ENCODE results near the gene THRSP. TPM values are rescaled to one million over a fixed set of nuclear protein-coding genes. Genes with fewer than 3 reads are reported as not detected.
"Not testable (repeated sequence)": the region's sequence is repeated elsewhere in the genome, so short reads cannot be mapped to it uniquely, and the experiment has no call there.

Gene THRSP
- total RNA-seq, 2 donors from 2014 or later, result not detected

GRCh38 chr11:78054971-78055370 lies 8.7 kb upstream of the THRSP start:
- no peaks in the 10 kb centered on the region for H3K36me3 Mint-ChIP-seq
- no peak for ATAC-seq
- no peak for DNase-seq (ENCODE audit: low spot score in 2 of 2)
- H3K9me3 Mint-ChIP-seq, result no peaks in the 10 kb centered on the region
- no peak overlapping the region for H3K27ac Mint-ChIP-seq

- Mint-ChIP-seq H3K9me3 (no peaks in the 10 kb centered on the region), H3K36me3 (no peaks in the 10 kb centered on the region), H3K27ac (no peak overlapping the region)
- no peak for ATAC-seq
- no peak for DNase-seq (ENCODE audit: low spot score in 2 of 2)
Measured at GRCh38 chr11:78056093-78056492, 7.6 kb upstream of the THRSP start.

- Mint-ChIP-seq H3K36me3 (no peaks in the 10 kb centered on the region), H3K27ac (no peak overlapping the region), H3K9me3 (no peaks in the 10 kb centered on the region)
- ATAC-seq (no peak), DNase-seq (ENCODE audit: low spot score in 2 of 2) (no peak)
Measured at GRCh38 chr11:78057462-78058055, 6.1 kb upstream of the THRSP start.

- not testable (repeated sequence) for H3K27ac Mint-ChIP-seq; ATAC-seq; H3K9me3 Mint-ChIP-seq; DNase-seq (ENCODE audit: low spot score in 2 of 2); H3K36me3 Mint-ChIP-seq
Measured at GRCh38 chr11:78059749-78060328, 3.8 kb upstream of the THRSP start.

GRCh38 chr11:78060533-78060932 lies 3.1 kb upstream of the THRSP start:
- Mint-ChIP-seq H3K27ac (no peak overlapping the region), H3K36me3 (no peaks in the 10 kb centered on the region), H3K9me3 (no peaks in the 10 kb centered on the region)
- DNase-seq (ENCODE audit: low spot score in 2 of 2) (no peak), ATAC-seq (no peak)

- DNase-seq (ENCODE audit: low spot score in 2 of 2), result no peak
- ATAC-seq, result no peak
- no peaks in the 10 kb centered on the region for H3K9me3 Mint-ChIP-seq
- H3K27ac Mint-ChIP-seq, result no peak overlapping the region
- H3K36me3 Mint-ChIP-seq, result no peaks in the 10 kb centered on the region
Measured at GRCh38 chr11:78061088-78061920, 2.4 kb upstream of the THRSP start.

GRCh38 chr11:78061921-78062311 lies 1.7 kb upstream of the THRSP start:
- no peaks in the 10 kb centered on the region for H3K36me3 Mint-ChIP-seq
- ATAC-seq, result no peak
- no peak for DNase-seq (ENCODE audit: low spot score in 2 of 2)
- H3K9me3 Mint-ChIP-seq, result no peaks in the 10 kb centered on the region
- H3K27ac Mint-ChIP-seq, result peak overlapping the region in 1 of 2 donors; percentile 60

- ATAC-seq (no peak), DNase-seq (ENCODE audit: low spot score in 2 of 2) (no peak)
- peaks cover 4 to 6% of the 10 kb centered on the region in 2 donors for H3K36me3 Mint-ChIP-seq
- H3K27ac Mint-ChIP-seq, result no peak overlapping the region
- peaks cover 0 to 4% of the 10 kb centered on the region in 2 donors for H3K9me3 Mint-ChIP-seq
Measured at GRCh38 chr11:78062671-78063070, 990 bp upstream of the THRSP start.

- DNase-seq (ENCODE audit: low spot score in 2 of 2) (no peak), ATAC-seq (no peak)
- Mint-ChIP-seq H3K36me3 (peaks cover 9 to 21% of the 10 kb centered on the region in 2 donors), H3K9me3 (peaks cover 0 to 7% of the 10 kb centered on the region in 2 donors), H3K27ac (no peak overlapping the region)
Measured at GRCh38 chr11:78065203-78065602, 1.5 kb downstream of the THRSP start.

- Mint-ChIP-seq H3K36me3 (peaks cover 9 to 21% of the 10 kb centered on the region in 2 donors), H3K27ac (no peak overlapping the region), H3K9me3 (peaks cover 0 to 7% of the 10 kb centered on the region in 2 donors)
- ATAC-seq (no peak), DNase-seq (ENCODE audit: low spot score in 2 of 2) (no peak)
Measured at GRCh38 chr11:78066471-78066870, 2.8 kb downstream of the THRSP start.

GRCh38 chr11:78067704-78068103 lies 4.0 kb downstream of the THRSP start:
- H3K27ac Mint-ChIP-seq, result peak overlapping the region in 1 of 2 donors; percentile 69
- ATAC-seq (no peak), DNase-seq (ENCODE audit: low spot score in 2 of 2) (no peak)
- H3K36me3 Mint-ChIP-seq, result peaks cover 9 to 21% of the 10 kb centered on the region in 2 donors
- peaks cover 0 to 7% of the 10 kb centered on the region in 2 donors for H3K9me3 Mint-ChIP-seq

GRCh38 chr11:78069465-78069864 lies 5.8 kb downstream of the THRSP start:
- ATAC-seq (no peak), DNase-seq (ENCODE audit: low spot score in 2 of 2) (no peak)
- peaks cover 9 to 21% of the 10 kb centered on the region in 2 donors for H3K36me3 Mint-ChIP-seq
- peaks cover 0 to 7% of the 10 kb centered on the region in 2 donors for H3K9me3 Mint-ChIP-seq
- no peak overlapping the region for H3K27ac Mint-ChIP-seq

- peaks cover 0 to 7% of the 10 kb centered on the region in 2 donors for H3K9me3 Mint-ChIP-seq
- DNase-seq (ENCODE audit: low spot score in 2 of 2) (no peak), ATAC-seq (no peak)
- no peak overlapping the region for H3K27ac Mint-ChIP-seq
- peaks cover 9 to 27% of the 10 kb centered on the region in 2 donors for H3K36me3 Mint-ChIP-seq
Measured at GRCh38 chr11:78070621-78071020, 7.0 kb downstream of the THRSP start.

- DNase-seq (ENCODE audit: low spot score in 2 of 2), result no peak
- H3K9me3 Mint-ChIP-seq, result peaks cover 0 to 7% of the 10 kb centered on the region in 2 donors
- no peak overlapping the region for H3K27ac Mint-ChIP-seq
- H3K36me3 Mint-ChIP-seq, result peaks cover 9 to 27% of the 10 kb centered on the region in 2 donors
- ATAC-seq, result no peak
Measured at GRCh38 chr11:78071717-78072116, 8.1 kb downstream of the THRSP start.

GRCh38 chr11:78072455-78072854 lies 8.8 kb downstream of the THRSP start:
- Mint-ChIP-seq H3K36me3 (peaks cover 7 to 23% of the 10 kb centered on the region in 2 donors), H3K9me3 (peaks cover 0 to 4% of the 10 kb centered on the region in 2 donors), H3K27ac (no peak overlapping the region)
- ATAC-seq (no peak), DNase-seq (ENCODE audit: low spot score in 2 of 2) (no peak)

- Mint-ChIP-seq H3K27ac (peak overlapping the region in 1 of 2 donors; percentile 73), H3K36me3 (peaks cover 6% of the 10 kb centered on the region in 2 donors), H3K9me3 (no peaks in the 10 kb centered on the region)
- no peak for DNase-seq (ENCODE audit: low spot score in 2 of 2)
- no peak for ATAC-seq
Measured at GRCh38 chr11:78074756-78075155, 11.1 kb downstream of the THRSP start.

- H3K36me3 Mint-ChIP-seq, result peaks cover 6% of the 10 kb centered on the region in 2 donors
- ATAC-seq (no peak), DNase-seq (ENCODE audit: low spot score in 2 of 2) (no peak)
- H3K9me3 Mint-ChIP-seq, result no peaks in the 10 kb centered on the region
- peak overlapping the region; percentile 2 for H3K27ac Mint-ChIP-seq
Measured at GRCh38 chr11:78076733-78077403, 13.2 kb downstream of the THRSP start.

Measured in activated naive CD4-positive, alpha-beta T cell treated with anti-CD3 and anti-CD28 coated beads, Interleukin-2, amount 50 U/mL, for 72 hours (primary cell).